Endothelial cell of umbilical vein (primary cell): Measurements from ENCODE around the gene SLC39A8. TPM values are rescaled to one million over a fixed set of nuclear protein-coding genes. Genes with fewer than 3 reads are reported as not detected.

Experiments used
- BruUV-seq: library from RNA; stranded (reverse); fragments of 400-500 nt; replicated peaks from 2 replicates; lab custom pipeline; 2021; lab: Mats Ljungman, UMichigan
- CTCF ChIA-PET: fragments of 300-600, 350-600 bp; sonication (Branson Sonifier 250); formaldehyde crosslinking; loops from one replicate; lab custom pipeline; 2021; ENCODE audit warnings: antibody characterized with exemption, inconsistent platforms; lab: Charles Lee
- POLR2A ChIA-PET: fragments of 300-600, 350-600 bp; sonication (Branson Sonifier 250); formaldehyde crosslinking; loops from one replicate; lab custom pipeline; 2021; ENCODE audit warnings: antibody characterized with exemption, inconsistent platforms; lab: Charles Lee
- DNase-seq: peaks from one replicate; pipeline ENCODE4 v3.0.0-alpha.2; 2011; ENCODE audit warnings: low read depth, low spot score
- FAIRE-seq: peaks from 2 replicates; lab custom pipeline; 2011; peaks lifted over from hg19 to GRCh38; lab: Jason Lieb, UNC
- H2AFZ ChIP-seq: 2 replicates; pipeline ENCODE4 v1.6.0; 2012; ENCODE audit warnings: low read depth, low read length, control low read depth, inconsistent platforms
- H3K27ac ChIP-seq: 2 replicates; pipeline ENCODE4 v1.5.1; 2011; ENCODE audit warnings: low read depth, mild to moderate bottlenecking, control low read depth, low read length, moderate library complexity; ENCODE audit not compliant: insufficient read depth
- H3K27me3 ChIP-seq, 2 experiments: 2 replicates each; pipeline versions ENCODE4 v1.6.0 to v1.6.1; 2011; ENCODE audit warnings: low read length in 2 of 2, mixed read lengths in 1 of 2; ENCODE audit not compliant: control insufficient read depth in 2 of 2, insufficient read depth in 2 of 2
- H3K36me3 ChIP-seq, 2 experiments: 2 replicates in 1 of 2; 3 replicates in 1 of 2; pipeline ENCODE4 v1.5.1; 2011; ENCODE audit warnings: low read length in 2 of 2, mild to moderate bottlenecking in 1 of 2, moderate library complexity in 1 of 2; ENCODE audit not compliant: control insufficient read depth in 2 of 2, insufficient read depth in 2 of 2; ENCODE audit errors: extremely low read depth in 1 of 2
- H3K4me1 ChIP-seq: 3 replicates; pipeline ENCODE4 v1.5.1; 2011; ENCODE audit warnings: mild to moderate bottlenecking, low read length; ENCODE audit not compliant: control insufficient read depth, insufficient read depth; ENCODE audit errors: extremely low read depth
- H3K4me2 ChIP-seq: 2 replicates; pipeline ENCODE4 v1.6.1; 2011; ENCODE audit warnings: low read length, control low read depth, mixed read lengths; ENCODE audit not compliant: insufficient read depth
- H3K4me3 ChIP-seq, 3 experiments: fragments of 200-600 bp in 1 of 3; sonication (generic), shearing (Covaris generic) in 1 of 3; replicated peaks in 1 of 3; 2 replicates each; pipeline ENCODE4 v1.5.1; 2011 to 2016; ENCODE audit warnings: control low read depth in 3 of 3, low read length in 3 of 3, mild to moderate bottlenecking in 2 of 3, inconsistent platforms in 1 of 3, low read depth in 1 of 3, moderate library complexity in 1 of 3; ENCODE audit not compliant: insufficient read depth in 1 of 3
- H3K79me2 ChIP-seq: 2 replicates; pipeline ENCODE4 v1.6.0; 2012; ENCODE audit warnings: low read length, inconsistent platforms; ENCODE audit not compliant: control insufficient read depth, insufficient read depth
- H3K9ac ChIP-seq: replicated peaks from 2 replicates; pipeline ENCODE3; 2011; ENCODE audit warnings: low read length, control low read depth; ENCODE audit not compliant: insufficient read depth; ENCODE audit errors: extremely low read depth
- H3K9me1 ChIP-seq: replicated peaks from 3 replicates; pipeline ENCODE4 v1.6.0; 2011; ENCODE audit warnings: mild to moderate bottlenecking, low read length; ENCODE audit not compliant: control insufficient read depth, insufficient read depth; ENCODE audit errors: extremely low read depth
- H3K9me3 ChIP-seq: replicated peaks from 2 replicates; pipeline ENCODE4 v1.5.1; 2012; ENCODE audit warnings: low read length, inconsistent platforms; ENCODE audit not compliant: control insufficient read depth, insufficient read depth
- H4K20me1 ChIP-seq: replicated peaks from 2 replicates; pipeline ENCODE3; 2011; ENCODE audit warnings: mild to moderate bottlenecking, low read length; ENCODE audit not compliant: control insufficient read depth, insufficient read depth; ENCODE audit errors: extremely low read depth
- CTCF ChIP-seq, 2 donors: IDR thresholded peaks; 1 replicate in 1 of 2; 2 replicates in 1 of 2; pipeline ENCODE4 v1.5.1; 2011; ENCODE audit warnings: low read length in 2 of 2, mild to moderate bottlenecking in 2 of 2, moderate library complexity in 2 of 2, control low read depth in 1 of 2, inconsistent platforms in 1 of 2, low read depth in 1 of 2; ENCODE audit not compliant: insufficient read depth in 1 of 2; ENCODE audit errors: extremely low read depth in 1 of 2
- EZH2 ChIP-seq: IDR thresholded peaks from 2 replicates; pipeline ENCODE4 v1.6.1; 2012; ENCODE audit warnings: borderline replicate concordance, low read depth, mild to moderate bottlenecking, moderate library complexity, low read length, inconsistent platforms; ENCODE audit not compliant: severe bottlenecking
- FOS ChIP-seq: IDR thresholded peaks from 2 replicates; pipeline ENCODE4 v1.6.1; 2011; ENCODE audit warnings: mild to moderate bottlenecking, low read length, moderate library complexity, borderline replicate concordance; ENCODE audit not compliant: insufficient read depth
- GATA2 ChIP-seq: IDR thresholded peaks from 2 replicates; pipeline ENCODE4 v1.7.0; 2011; ENCODE audit warnings: low read depth, mild to moderate bottlenecking, moderate library complexity, mixed read lengths, low read length; ENCODE audit not compliant: insufficient read length, insufficient read depth
- MAX ChIP-seq: IDR thresholded peaks from 2 replicates; pipeline ENCODE4 v1.6.1; 2011; ENCODE audit not compliant: insufficient read depth, insufficient read length
- MYC ChIP-seq: IDR thresholded peaks from one replicate; pipeline ENCODE4 v1.6.1; 2011; ENCODE audit warnings: mild to moderate bottlenecking, low read depth, low read length
- POLR2A ChIP-seq: IDR thresholded peaks from 2 replicates; pipeline ENCODE4 v1.6.1; 2012; ENCODE audit warnings: low read depth, mild to moderate bottlenecking, control low read depth, low read length
- POLR2AphosphoS5 ChIP-seq: IDR thresholded peaks from 2 replicates; pipeline ENCODE4 v1.6.1; 2012; ENCODE audit warnings: low read depth, mild to moderate bottlenecking, control low read depth, low read length, moderate library complexity; ENCODE audit not compliant: insufficient read depth
- dilution Hi-C: fragments of 300-500 bp; cut with MboI; formaldehyde crosslinking; loops from one replicate; pipeline ENCODE4 v1.15.0; 2019; ENCODE audit warnings: low sequenced_read_pairs; ENCODE audit not compliant: extremely low pct_ligation_motif_present
- intact Hi-C: fragments of 100-400 bp; cut with micrococcal nuclease; formaldehyde crosslinking; loops from one replicate; pipeline ENCODE4 v1.10.0; 2022
- polyA plus RNA-seq, 4 experiments: library from polyadenylated mRNA; depleted of rRNA in 3 of 4; stranded (reverse) in 3 of 4; unstranded in 1 of 4; fragments of >200 nt; gene quantifications; 2 replicates each; pipeline versions ENCODE4 v1.2.1 to v1.2.3, GENCODE V29; 2011 to 2012; ENCODE audit warnings: missing spikeins in 1 of 4
- total RNA-seq: library from RNA; stranded (reverse); gene quantifications from 2 replicates; pipeline ENCODE4 v1.2.3, GENCODE V29; 2021

Gene SLC39A8
- total and polyA plus RNA-seq, 2 donors (not counting 3 experiments of a cell fraction or from before 2014, with no cell fraction given): 1.7 to 6.7 TPM

GRCh38 chr4:102311407-102311806 is 33.9 kb downstream of the SLC39A8 start:
- ChIA-PET POLR2A (no interaction called here), CTCF (no interaction called here)
- Histone ChIP-seq H3K4me1 (no peaks in the 10 kb centered on the region), H3K79me2 (no peaks in the 10 kb centered on the region), H3K4me3 (no peak overlapping the region), H3K27me3 (no peaks in the 10 kb centered on the region), H3K9me1 (no peaks in the 10 kb centered on the region), H3K4me2 (no peak overlapping the region), H3K36me3 (no peaks in the 10 kb centered on the region), H3K9ac (no peak overlapping the region), H3K27ac (no peak overlapping the region), H3K9me3 (no peaks in the 10 kb centered on the region), H4K20me1 (no peaks in the 10 kb centered on the region), H2AFZ (no peak overlapping the region)
- DNase-seq: no peak
- no TSS peak for BruUV-seq
- no peak for FAIRE-seq
- dilution Hi-C loops: no loop called here
- intact Hi-C loops: no loop called here
- no peak for TF ChIP-seq MAX

- no peaks in the 10 kb centered on the region for H3K9me1 ChIP-seq
- intact Hi-C loops (no loop called here), dilution Hi-C loops (no loop called here)
- no peaks in the 10 kb centered on the region for H3K79me2 ChIP-seq
- H3K36me3 ChIP-seq: no peaks in the 10 kb centered on the region
- H2AFZ ChIP-seq: no peak overlapping the region
- TF ChIP-seq FOS (no peak), MAX (no peak), MYC (no peak), POLR2AphosphoS5 (no peak), CTCF (IDR thresholded peaks at IDR 0.05; ENCODE audit: extremely low read depth in 1 of 2, insufficient read depth in 1 of 2, low read depth in 1 of 2, low read length in 2 of 2) (no peak), POLR2A (no peak), EZH2 (no peak), GATA2 (no peak)
- H4K20me1 ChIP-seq: no peaks in the 10 kb centered on the region
- no peak for FAIRE-seq
- no peaks in the 10 kb centered on the region for H3K9me3 ChIP-seq
- H3K27me3 ChIP-seq: no peaks in the 10 kb centered on the region
- POLR2A ChIA-PET: no interaction called here
- H3K9ac ChIP-seq: no peak overlapping the region
- no peak overlapping the region for H3K27ac ChIP-seq
- CTCF ChIA-PET: interaction anchor here (1.4 kb wide), 1 partner anchor 8 kb away, joined by 5 read pairs; no protein-coding TSS in a partner anchor
- no peak for DNase-seq
- no peak overlapping the region for H3K4me2 ChIP-seq
- no peak overlapping the region for H3K4me3 ChIP-seq
- no TSS peak for BruUV-seq
- H3K4me1 ChIP-seq: no peaks in the 10 kb centered on the region
Measured at GRCh38 chr4:102308032-102308799, 37.1 kb downstream of the SLC39A8 start.
